OCI-LY7 (cell line): Measurements from ENCODE around the gene GPR34. TPM values are rescaled to one million over a fixed set of nuclear protein-coding genes. Genes with fewer than 3 reads are reported as not detected.
"Not testable (repeated sequence)": the region's sequence is repeated elsewhere in the genome, so short reads cannot be mapped to it uniquely, and the experiment has no call there.

Source experiments
- BruUV-seq: library from RNA; stranded (reverse); fragments of 400-500 nt; replicated peaks from 2 replicates; lab custom pipeline; 2021; lab: Mats Ljungman, UMichigan
- CTCF ChIA-PET: fragments of 300-600 bp; sonication (Branson Sonifier 250); formaldehyde crosslinking; loops from one replicate; lab custom pipeline; 2022; ENCODE audit warnings: antibody characterized with exemption; ENCODE audit not compliant: unreplicated experiment; lab: Charles Lee
- POLR2A ChIA-PET: fragments of 300-600 bp; sonication (Branson Sonifier 250); formaldehyde crosslinking; loops from one replicate; lab custom pipeline; 2022; ENCODE audit warnings: antibody characterized with exemption; lab: Charles Lee
- DNase-seq: peaks from one replicate; pipeline ENCODE4 v3.0.0-alpha.2; 2015; ENCODE audit warnings: low spot score
- H2AFZ ChIP-seq: fragments of 200-600 bp; sonication (generic), shearing (Covaris generic); 2 replicates; pipeline ENCODE4 v1.6.1; 2014; ENCODE audit warnings: mild to moderate bottlenecking, antibody characterized with exemption, low read length, moderate library complexity
- H3K27ac ChIP-seq: fragments of 200-600 bp; sonication (generic); 2 replicates; pipeline ENCODE4 v1.5.1; 2014; ENCODE audit warnings: mixed run types, low read depth, mild to moderate bottlenecking, moderate library complexity, low read length, inconsistent platforms; ENCODE audit not compliant: poor library complexity, severe bottlenecking
- H3K36me3 ChIP-seq: fragments of 200-600 bp; sonication (generic); 2 replicates; pipeline ENCODE4 v1.6.1; 2014; ENCODE audit warnings: mild to moderate bottlenecking, antibody characterized with exemption, low read length, moderate library complexity, mixed read lengths; ENCODE audit not compliant: insufficient read depth
- H3K4me1 ChIP-seq: fragments of 200-600 bp; sonication (generic); 2 replicates; pipeline ENCODE4 v1.5.1; 2014; ENCODE audit warnings: mild to moderate bottlenecking, low read length; ENCODE audit not compliant: insufficient read depth, poor library complexity, severe bottlenecking
- H3K4me2 ChIP-seq: fragments of 200-600 bp; sonication (generic); 2 replicates; pipeline ENCODE4 v1.6.1; 2014; ENCODE audit warnings: mild to moderate bottlenecking, low read length
- H3K4me3 ChIP-seq: fragments of 200-600 bp; sonication (generic); 2 replicates; pipeline ENCODE4 v1.5.1; 2014; ENCODE audit warnings: mild to moderate bottlenecking, low read depth, low read length; ENCODE audit not compliant: poor library complexity, severe bottlenecking
- H3K79me2 ChIP-seq: fragments of 200-600 bp; sonication (generic); 2 replicates; pipeline ENCODE4 v1.6.1; 2016; ENCODE audit warnings: low read depth, mild to moderate bottlenecking, low read length, moderate library complexity, mixed read lengths; ENCODE audit not compliant: insufficient read depth
- H3K9me2 ChIP-seq: fragments of 200-600 bp; sonication (generic); 2 replicates; pipeline ENCODE4 v1.6.1; 2016; ENCODE audit warnings: mild to moderate bottlenecking, low read length, mixed read lengths; ENCODE audit not compliant: insufficient read depth
- H3K9me3 ChIP-seq: fragments of 200-600 bp; sonication (generic); 2 replicates; pipeline ENCODE4 v1.6.1; 2014; ENCODE audit warnings: mild to moderate bottlenecking, mixed run types, low read length, mixed read lengths
- H4K20me1 ChIP-seq: fragments of 200-600 bp; sonication (generic); 2 replicates; pipeline ENCODE4 v1.6.1; 2014; ENCODE audit warnings: mild to moderate bottlenecking, antibody characterized with exemption, low read length, moderate library complexity, mixed read lengths; ENCODE audit not compliant: insufficient read depth
- CTCF ChIP-seq: fragments of 200-600 bp; sonication (generic); conservative IDR thresholded peaks from 2 replicates; pipeline ENCODE4 v1.5.1; 2014; ENCODE audit warnings: mild to moderate bottlenecking, antibody characterized with exemption, low read length, moderate library complexity, mixed read lengths
- EZH2phosphoT487 ChIP-seq: fragments of 200-600 bp; sonication (generic); IDR thresholded peaks from 2 replicates; pipeline ENCODE4 v1.6.1; 2018; ENCODE audit warnings: low read depth, borderline replicate concordance, mild to moderate bottlenecking, mixed run types, antibody characterized with exemption, low read length, moderate library complexity, mixed read lengths
- intact Hi-C: fragments of 100-400 bp; cut with micrococcal nuclease; formaldehyde crosslinking; loops from one replicate; pipeline ENCODE4 v1.10.0; 2022; ENCODE audit not compliant: unreplicated experiment
- total RNA-seq, 2 experiments: library from RNA; depleted of rRNA in 1 of 2; stranded (reverse); fragments of >200 nt in 1 of 2; shearing (Covaris generic) in 1 of 2; gene quantifications; 2 replicates each; pipeline ENCODE4 v1.2.3, GENCODE V29; 2014 to 2022

The GPR34 gene
- total RNA-seq, 2 experiments from 2014 or later = not detected

DNA sequence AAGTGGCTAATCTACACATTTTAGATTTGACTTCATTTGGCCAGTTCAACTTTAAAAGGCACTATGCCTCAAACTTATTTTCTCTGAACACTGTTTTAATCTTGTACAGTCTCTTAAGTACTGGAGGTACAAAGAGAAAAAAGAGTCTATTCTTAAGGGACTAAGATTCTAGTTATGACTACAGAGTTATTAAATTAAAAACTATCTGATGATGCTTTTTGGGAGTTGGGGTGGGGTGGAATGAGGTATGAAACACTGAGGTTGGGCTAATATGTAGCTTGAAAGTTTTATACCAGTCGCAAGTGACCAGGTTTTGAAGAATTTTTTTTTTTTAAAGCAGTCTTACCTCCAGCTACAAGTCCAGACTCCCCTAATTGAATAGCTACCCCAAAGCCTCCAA, 17.7 kb upstream of the GPR34 start:
- DNase-seq = no peak
- BruUV-seq = no TSS peak
- Histone ChIP-seq H3K9me3 (no peaks in the 10 kb centered on the region), H3K4me3 (no peak overlapping the region), H4K20me1 (no peaks in the 10 kb centered on the region), H3K36me3 (peaks cover 9% of the 10 kb centered on the region), H3K9me2 (no peaks in the 10 kb centered on the region), H3K4me1 (no peaks in the 10 kb centered on the region), H3K79me2 (no peaks in the 10 kb centered on the region), H3K4me2 (no peak overlapping the region), H2AFZ (no peak overlapping the region), H3K27ac (no peak overlapping the region)
- intact Hi-C loops = no loop called here
- ChIA-PET POLR2A (no interaction called here), CTCF (no interaction called here)
- TF ChIP-seq EZH2phosphoT487 (no peak), CTCF (no peak)

DNA sequence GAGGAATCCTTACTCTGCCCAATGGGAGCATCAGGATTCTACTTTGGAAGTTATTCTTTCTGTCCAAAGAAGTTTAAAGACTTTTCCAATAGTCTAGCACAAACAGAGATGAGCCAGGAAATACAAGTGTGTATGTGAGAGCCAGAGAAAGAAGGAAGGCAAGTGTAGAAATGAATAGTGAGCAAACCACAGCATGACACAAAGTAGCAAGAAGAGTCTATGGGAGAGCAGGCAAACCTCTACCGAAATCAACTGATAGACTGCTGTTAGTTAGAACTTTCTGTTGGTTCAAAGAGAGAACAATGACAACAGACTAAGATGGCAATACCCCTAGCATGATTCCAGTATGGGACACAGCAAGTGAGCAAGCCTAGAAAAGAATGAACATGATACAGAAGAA, 16.1 kb upstream of the GPR34 start:
- CTCF ChIA-PET = no interaction called here
- Histone ChIP-seq H3K79me2 (no peaks in the 10 kb centered on the region), H3K36me3 (peaks cover 9% of the 10 kb centered on the region), H3K4me1 (no peaks in the 10 kb centered on the region), H4K20me1 (no peaks in the 10 kb centered on the region), H3K9me3 (no peaks in the 10 kb centered on the region), H3K27ac (no peak overlapping the region), H3K4me3 (no peak overlapping the region), H2AFZ (no peak overlapping the region), H3K9me2 (no peaks in the 10 kb centered on the region), H3K4me2 (no peak overlapping the region)
- no peak for TF ChIP-seq CTCF
- no peak for TF ChIP-seq EZH2phosphoT487
- POLR2A ChIA-PET = no interaction called here
- no peak for DNase-seq
- BruUV-seq = no TSS peak
- intact Hi-C loops = no loop called here

- H3K9me2 ChIP-seq, H3K36me3 ChIP-seq, H3K27ac ChIP-seq, H3K4me2 ChIP-seq, DNase-seq, H2AFZ ChIP-seq, BruUV-seq, H3K9me3 ChIP-seq, intact Hi-C loops, POLR2A ChIA-PET, H3K79me2 ChIP-seq, CTCF ChIA-PET, H4K20me1 ChIP-seq, H3K4me3 ChIP-seq: not testable (repeated sequence)
- peaks cover 12% of the 10 kb centered on the region for H3K4me1 ChIP-seq
Observed at GRCh38 chrX:41676361-41676760, 12.4 kb upstream of the GPR34 start.
